ENCODE data around the gene SCAMP5. TPM values are rescaled to one million over a fixed set of nuclear protein-coding genes. Genes with fewer than 3 reads are reported as not detected.

Gene SCAMP5
- polyA plus RNA-seq, 12 donors = 2.9 to 17.2 (median 4.1) TPM; not detected in 1

DNA sequence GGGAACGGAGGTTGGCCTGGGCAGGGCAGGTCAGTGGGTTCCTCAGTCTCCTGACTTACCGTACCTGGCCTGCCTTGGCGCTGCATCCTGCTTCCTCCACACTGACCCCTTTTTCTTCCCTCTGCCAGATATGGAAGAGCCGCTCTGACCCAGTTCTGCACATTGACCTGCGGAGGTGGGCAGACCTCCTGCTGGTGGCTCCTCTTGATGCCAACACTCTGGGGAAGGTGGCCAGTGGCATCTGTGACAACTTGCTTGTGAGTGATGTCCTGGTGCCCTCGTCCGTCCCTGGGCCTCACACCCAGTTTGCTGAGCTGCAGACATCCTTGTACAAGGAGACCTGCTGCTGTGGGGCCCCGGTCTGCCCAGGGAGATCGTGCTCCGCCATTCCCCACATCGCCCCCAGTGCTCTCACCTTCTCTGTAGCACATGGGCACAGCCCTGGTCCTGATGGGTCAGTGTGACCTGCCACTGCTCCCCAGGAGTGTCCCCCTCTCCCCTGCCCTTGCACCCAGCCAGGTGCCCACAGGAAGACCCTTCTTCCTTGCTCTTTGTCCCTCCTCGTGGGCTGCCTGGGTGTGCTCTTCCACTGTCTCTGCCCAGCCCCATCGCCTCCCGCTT, 49.0 kb downstream of the SCAMP5 start:
- no peak for DNase-seq

DNA sequence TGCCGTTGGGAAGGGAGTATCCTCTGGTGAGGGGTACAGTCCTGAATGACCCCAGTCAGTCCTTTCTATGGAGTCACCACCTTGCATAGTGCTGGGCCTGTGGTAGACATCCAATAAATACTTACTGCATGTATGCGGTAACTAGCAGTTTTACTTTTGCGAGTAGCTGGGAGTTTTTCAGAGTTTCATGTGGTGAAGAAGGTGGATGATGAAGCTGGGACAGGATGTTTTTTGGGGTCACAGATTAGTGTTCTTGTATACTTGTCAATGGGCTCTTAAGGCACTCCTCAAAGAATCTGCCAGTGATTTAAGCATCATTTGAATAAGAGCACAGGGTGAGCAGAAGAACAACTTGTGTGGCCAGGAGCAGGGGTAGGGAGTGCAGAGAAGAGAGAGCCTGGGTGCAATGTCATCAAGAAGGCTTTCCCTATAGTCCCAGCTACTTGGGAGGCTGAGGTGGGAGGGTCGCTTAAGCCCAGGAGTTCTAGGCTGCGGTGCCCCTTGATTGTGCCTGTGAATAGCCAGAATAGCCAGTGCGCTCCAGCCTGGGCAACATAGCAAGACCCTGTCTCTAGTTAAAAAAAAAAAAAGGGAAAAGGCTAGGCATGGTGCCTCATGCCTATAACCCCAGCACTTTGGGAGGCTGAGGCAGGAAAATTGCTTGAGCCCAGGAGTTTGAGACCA, 50.1 kb downstream of the SCAMP5 start:
- DNase-seq = no peak

DNA sequence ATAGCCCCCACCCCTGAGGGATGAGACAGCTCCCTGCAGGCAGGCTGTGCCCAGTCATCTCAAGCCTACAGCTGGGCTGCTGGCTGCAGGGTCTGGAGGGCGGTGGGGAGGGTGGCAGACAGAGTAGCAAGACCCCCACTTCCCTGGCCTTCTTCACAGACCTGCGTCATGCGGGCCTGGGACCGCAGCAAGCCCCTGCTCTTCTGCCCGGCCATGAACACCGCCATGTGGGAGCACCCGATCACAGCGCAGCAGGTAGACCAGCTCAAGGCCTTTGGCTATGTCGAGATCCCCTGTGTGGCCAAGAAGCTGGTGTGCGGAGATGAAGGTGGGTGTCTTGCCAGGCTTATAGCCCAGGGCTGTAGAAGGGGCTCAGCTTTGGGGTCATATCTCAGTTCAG, 53.0 kb downstream of the SCAMP5 start:
- no peak for DNase-seq

DNA sequence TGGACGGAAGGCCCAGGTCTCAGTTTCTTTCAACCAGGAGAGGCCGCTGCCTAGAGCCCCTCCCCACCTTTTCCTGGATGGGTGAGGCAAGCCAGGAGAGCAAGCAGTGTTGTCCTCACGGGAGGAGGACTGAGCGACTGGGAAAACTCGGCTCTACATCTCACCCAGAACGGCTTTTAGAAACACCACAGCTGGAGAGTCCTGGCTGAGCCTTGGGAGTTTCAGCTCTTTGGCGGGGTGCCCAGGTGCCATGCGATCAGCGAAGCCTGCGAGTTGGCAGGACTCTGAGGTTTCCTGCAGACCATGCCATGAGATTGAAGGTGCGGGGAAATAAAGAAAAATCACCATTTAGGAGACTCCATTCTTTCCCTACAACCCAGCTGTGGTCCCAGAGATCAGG, 54.0 kb downstream of the SCAMP5 start:
- DNase-seq = no peak

DNA sequence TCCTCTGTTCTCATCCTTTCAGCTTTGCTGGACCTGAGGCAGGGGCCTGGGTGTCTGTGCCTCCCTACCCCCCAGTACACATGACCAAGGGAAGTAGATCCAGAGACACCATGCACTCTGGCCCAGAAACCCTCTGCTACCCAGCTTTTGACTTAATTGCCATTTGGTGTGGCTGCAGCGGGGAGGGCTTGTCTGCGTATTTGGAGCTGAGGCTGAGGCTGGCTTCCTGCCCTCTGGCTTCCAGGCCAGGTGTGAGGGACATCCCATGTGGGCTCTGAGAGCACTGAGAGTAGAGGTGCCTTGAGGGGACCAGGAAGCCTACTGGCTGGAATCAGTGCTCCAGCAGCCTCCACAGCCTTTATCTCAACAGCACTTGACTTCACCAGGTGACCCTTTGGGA, 54.9 kb downstream of the SCAMP5 start:
- DNase-seq = no peak

DNA sequence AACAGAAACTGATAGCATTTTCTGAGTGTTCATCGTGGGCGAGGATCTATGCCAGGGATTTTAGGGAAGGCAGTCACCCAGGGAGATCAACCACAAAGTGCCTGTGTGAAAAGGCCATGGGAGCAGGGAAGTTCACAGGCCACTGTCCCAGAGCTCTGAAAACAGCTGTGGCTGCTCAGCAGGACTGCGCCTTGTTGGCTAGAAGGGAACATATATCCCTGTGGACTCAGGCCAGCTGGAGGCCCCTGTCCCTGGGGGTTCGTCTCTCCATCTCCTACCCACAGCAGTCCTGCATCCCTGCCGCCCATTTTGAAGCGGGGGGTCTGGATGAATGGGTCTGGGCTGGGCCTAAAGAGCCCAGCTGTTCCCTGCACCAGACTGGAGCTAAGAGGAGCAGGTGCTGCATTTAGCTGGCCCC, 55.8 kb downstream of the SCAMP5 start:
- DNase-seq = no peak

DNA sequence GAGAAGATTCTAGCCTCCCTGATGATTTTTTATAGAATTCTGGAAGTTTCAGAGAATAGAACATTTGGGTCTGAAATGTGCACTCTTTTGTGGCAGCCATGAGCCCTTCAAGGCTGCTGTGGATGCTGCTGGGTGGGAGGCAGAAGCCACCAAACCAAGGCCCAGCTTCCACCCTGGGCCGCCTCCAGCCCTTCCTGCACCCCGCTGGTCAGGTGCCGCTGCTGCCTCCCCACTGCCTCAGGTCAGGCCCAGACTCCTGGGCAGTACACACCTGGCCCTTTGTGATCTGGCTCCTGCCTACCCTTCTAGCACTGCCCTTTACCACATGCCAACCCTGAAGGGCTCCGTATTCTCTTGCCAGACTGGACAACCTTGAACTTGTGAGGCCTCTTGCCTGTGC, 56.3 kb downstream of the SCAMP5 start:
- no peak for DNase-seq

DNA sequence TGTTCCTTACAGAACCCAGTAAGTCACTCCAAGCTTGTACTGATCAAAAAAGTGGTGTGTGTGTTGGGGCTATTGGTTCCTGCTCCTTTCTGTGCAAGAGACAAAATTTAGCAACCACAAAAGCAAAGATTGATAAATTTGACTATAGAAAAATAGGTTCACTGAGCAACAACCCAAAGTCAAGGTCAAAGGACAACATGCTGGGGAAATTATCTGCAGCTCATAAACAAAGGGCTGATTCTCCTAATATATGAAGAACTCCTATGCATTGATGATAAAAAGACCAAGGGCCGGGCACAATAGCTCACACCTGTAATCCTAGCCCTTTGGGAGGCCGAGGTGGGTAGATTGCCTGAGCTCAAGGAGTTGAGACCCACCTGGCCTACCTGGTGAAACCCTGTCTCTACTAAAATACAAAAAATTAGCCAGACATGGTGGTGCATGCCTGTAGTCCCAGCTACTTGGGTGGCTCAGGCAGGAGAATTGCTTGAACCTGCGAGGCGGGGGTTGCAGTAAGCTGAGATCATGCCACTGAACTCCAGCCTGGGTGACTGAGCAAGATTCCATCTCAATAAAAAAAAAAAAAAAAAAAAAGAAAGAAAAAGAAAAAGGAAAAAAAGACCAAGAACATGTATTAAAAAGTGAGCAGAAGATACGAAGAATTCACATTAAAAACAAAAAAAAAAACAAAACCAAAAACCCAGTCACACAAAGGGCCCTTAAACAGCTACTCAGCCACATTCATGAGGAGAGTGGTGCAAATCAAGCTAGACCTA, 57.8 kb downstream of the SCAMP5 start:
- DNase-seq = no peak

DNA sequence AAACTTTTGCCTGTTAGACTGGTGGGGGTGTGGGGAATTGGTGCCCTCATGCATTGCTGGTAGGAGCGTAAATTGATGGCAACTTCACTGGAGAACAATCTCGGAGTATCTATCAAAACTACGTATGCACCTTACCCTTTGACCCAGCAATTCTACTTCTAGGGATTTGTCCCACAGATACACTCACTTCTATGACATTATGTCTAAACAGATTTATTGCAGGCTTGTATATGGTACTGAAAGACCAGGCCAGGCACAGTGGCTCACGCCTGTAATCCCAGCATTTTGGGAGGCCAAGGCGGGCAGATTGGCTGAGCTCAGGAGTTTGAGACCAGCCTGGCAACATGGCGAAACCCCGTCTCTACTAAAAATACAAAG, 58.4 kb downstream of the SCAMP5 start:
- no peak for DNase-seq

DNA sequence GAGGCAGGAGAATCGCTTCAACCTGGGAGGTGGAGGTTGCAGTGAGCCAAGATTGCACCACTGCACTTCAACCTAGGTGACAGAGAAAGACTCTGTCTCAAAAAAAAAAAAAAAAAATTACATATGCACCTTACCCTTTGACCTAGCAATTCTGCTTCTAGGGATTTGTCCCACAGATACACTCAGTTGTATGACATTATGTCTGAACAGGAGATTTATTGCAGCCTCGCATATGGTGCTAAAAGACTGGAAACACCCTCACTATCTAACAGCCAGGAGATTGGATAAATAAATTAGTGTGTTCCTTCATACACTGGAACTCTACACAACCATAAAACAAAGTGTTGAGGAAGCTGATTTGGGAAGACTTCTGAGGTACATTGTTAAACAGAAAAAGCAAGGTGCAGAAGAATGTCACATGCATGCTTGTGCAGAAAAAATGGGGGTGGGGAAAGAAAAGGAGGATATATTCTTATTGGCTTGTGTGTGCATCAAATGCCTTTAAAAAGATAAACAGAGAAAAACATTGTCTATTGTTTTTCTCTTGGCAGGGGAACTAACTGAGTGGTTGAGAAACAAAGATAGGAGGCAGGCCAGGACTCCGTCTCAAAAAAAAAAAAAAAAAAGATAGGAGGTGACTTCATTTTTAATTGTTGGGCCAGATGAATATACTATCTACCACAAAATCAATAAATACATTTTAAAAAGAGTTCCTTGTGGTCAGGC, 59.0 kb downstream of the SCAMP5 start:
- no peak for DNase-seq

DNA sequence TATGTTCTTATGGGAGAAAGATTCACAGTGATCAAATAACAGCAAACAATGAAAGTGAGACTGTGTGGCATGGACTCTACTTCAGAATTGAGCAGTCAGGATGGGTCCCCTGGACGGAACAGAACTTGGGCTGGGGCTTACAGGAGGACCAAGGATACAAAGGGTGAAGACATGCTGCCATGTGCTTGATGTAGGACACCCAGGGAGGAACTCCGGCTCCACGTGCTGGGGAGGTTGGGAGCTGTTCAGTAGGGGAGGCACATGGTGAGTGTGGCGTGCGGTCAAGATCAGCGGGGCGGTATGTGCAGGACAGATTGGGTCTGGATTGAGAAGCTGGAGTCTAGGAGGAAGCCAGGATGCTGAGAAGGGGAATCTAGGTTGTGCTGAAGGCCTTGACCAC, 60.7 kb downstream of the SCAMP5 start:
- no peak for DNase-seq

DNA sequence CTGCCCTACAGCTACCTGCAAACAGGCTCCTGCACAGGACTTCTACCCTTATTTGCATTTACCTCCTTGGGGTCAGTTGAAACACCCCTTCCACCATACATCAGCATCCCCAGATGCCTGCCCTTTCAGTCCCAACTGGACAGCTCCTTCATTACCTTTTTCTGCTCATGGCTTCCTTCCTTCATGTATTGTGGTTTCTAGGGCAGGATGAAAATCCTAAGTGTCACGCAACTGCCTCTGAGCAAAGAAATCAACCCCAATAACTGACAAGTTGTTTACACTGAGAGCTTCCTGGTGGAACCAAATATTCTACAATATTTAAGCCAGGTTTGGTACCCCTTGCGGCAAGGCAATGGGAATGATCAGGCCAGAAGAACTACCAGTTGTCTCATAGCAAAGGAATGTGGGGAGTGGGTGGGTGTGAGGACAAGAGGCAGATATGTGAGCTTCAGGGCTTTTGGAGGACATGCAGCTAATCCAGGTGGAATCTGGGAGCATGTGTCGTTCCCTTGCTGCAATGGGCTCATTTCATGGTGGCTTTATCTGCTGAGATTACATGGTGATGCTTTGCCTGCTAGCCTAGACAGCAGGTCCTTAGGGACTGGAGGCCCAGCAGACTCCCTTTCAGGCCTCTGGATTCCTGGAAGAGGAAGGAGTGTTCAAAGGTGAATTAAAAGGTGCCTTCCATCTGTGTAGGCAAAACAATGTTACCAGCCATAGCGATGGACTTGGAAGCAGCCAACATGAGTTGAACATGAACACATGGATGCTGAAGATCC, 63.0 kb downstream of the SCAMP5 start:
- DNase-seq = no peak

DNA sequence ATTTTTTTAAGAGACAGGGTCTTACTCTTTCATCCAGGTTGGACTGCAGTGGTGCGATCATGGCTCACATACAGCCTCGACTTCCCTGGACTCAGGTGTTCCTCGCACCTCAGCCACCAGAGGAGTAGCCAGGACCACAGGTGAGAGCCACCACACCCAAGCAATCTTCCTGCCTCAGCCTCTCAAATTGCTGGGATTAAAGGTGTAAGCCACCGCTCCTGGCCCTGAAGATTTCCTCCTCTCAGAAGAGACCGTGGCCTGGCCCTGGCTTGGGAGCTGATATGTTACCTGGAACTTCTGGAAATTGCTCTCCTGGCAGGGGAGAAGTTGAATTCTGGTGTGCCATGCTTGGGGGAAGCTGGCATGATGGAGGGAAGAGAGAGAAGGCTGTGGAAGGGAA, 64.2 kb downstream of the SCAMP5 start:
- no peak for DNase-seq

DNA sequence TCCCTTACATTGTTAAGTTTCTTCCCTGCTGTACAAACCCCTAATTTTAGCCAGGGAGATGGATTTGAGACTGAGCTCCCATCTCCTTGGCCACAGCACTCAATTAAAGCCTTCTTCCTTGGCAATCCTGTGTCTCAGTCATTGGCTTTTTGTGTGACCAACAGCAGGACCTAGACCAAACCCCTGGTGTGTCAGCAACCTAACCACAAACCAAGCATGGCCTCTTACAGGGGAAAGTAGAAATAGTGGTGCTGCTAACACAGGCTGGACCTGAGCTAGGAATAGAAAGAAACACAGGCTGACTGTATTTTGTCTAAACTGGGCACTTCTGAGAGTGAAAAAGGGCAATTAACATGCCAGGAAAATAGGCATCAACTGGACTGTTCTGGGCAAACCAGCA, 65.9 kb downstream of the SCAMP5 start:
- no peak for DNase-seq

DNA sequence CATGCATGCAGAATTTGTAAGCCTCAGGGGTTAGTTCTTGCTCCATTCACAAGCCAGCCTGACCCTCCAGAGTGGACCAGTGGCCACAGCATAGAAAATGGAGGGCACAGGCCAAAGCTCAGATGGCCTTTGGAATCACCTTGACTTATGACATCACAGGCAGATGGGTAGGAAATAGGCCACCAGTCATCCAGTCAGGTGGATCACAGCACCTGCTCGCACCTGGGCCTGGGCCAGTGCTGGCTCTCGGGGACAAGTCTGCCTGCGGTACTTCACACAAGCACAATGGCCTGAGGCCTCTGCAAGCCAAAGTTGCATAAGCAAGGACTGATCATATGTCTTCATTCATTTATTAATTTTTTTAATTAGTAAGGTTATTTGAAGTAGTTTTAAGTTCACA, 67.3 kb downstream of the SCAMP5 start:
- no peak for DNase-seq

DNA sequence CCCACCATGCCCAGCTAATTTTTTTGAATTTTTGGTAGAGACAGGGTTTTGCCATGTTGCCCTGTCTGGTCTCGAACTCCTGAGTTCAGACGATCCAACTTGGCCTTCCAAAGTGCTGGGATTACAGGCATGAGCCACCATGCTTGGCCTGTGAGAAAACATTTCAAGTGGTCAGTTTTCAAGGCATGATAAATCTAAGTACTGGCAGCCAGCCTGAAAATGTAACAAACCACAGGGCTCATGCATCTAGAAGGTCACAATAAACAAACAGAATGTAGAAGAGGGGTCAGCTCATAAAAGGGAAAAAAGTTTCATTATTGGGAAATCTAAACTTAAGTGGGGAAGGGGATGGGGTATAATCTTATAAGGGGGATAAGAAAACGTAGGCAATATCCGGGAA, 68.0 kb downstream of the SCAMP5 start:
- no peak for DNase-seq

DNA sequence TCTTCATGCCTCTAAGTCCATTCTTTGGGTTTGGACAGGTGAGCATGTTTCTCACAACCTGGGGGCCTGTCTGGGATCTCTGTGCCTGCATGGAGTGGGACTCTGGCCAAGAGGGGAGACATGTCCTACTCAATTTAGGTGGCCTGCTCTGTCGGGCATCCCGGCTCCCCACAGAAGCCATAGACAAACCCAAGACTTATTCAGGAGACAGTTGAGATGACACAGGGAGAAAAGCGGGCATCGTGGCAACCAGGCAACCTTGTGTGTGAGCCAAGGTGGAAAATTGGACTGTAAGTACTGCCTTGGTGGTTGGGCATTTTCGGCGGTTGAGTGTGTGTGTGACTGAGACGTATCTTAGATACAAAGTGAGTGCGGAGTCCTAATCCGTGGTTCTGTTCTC, 68.5 kb downstream of the SCAMP5 start:
- no peak for DNase-seq

DNA sequence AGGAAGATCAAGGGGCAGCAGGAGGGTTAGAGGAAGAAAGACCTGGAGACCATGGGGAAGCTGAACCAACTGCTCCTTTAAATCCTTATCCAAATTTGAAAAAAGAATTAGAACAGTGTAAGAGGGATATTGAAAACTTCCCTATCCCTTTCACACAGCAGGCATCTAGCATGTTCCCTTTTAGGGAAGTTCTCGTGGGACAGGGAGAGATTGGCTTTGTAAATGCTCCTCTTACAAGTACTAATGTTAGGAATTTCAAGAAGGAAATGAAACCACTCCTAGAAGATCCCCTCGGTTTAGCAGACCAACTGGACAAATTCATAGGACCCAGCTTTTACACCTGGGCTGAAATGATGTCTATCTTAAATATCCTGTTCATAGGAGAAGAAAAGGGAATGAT, 69.5 kb downstream of the SCAMP5 start:
- no peak for DNase-seq

DNA sequence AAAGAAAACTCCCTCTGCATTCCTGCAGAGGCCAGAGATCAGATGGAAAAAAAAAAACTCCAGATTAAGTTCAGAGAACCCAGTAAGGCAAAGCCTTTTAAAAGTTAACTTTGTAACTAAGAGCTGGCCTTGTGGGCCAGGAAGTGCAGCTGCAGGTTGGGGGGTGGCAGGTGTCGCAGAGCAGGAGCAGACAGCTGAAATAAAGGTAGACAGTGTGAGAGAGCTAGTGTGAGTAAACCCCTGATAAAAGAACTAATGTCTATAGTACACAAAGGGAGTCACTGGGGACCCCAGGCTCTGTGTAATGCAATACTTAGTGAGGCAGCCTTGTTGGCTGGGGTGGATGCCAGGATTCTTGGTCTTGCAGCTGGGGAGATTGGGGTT, 70.1 kb downstream of the SCAMP5 start:
- no peak for DNase-seq

DNA sequence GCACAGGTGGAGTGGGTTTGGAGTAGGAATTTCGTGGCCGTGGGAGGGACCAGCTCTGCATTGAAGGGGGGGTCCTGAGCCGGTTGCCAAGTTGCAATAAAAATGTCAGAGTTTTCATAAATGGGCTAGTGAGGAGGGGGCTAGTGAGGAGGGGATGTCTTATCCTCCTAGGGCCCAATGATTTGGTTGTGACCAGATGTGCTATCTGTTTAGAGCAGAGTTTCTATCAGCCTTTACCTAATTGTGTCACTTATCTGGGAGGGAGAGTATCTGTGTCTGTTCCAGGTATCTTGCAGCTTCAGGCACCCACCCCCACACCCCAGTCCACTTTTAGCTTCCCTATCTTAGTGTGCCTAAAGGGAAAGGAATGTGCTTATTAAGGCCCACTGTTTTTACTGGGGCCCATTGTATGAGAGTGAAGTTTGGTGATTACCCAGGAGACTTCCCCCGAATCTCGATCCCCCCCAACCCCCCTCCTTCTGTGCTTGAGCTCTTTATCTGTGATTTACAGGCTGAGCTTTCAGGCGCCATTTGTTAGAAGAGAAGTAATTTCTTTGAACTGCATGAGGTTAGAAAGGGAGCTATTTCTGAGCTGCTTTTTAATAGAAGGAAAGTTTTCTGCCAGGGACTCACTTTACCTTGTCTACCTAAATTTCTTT, 70.6 kb downstream of the SCAMP5 start:
- DNase-seq = no peak

DNA sequence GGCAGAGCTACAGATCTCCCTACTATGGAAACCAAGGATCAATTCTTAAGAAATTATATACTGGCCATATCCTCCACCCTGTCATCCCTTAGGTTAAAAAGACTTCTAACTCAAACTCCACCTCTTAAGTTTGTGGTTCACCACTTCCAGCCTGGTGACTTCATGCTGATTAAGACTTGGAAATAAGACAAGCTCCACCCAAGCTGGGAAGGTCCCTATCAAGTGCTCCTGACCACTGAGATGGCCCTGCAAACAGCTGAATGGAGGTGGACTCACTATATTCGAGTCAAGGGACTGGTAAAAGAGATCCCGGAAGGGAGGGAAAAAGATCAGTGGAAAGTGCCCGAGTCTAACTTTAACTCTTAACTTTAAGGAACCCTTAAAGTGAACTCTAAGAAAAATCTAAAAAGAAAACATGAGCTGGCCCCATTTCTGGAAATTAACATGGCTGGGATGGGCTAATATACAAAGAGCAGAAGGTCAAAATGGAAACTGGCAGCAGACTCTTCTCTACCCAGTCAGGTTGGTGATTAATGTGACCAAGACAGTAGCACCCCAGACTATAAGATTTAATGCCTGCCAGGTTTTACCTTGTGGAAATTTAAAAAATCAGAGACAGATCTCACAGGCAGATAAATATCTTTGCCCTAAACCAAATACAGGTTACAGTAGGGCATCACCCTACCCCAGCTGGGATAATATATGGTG, 71.9 kb downstream of the SCAMP5 start:
- no peak for DNase-seq

All from muscle of arm (tissue), 12 donors.